ENCODE data around the gene KCNG1.

- no peak for TF ChIP-seq CTCF (IDR thresholded peaks at IDR 0.05)
- TF ChIP-seq POLR2A (IDR thresholded peaks at IDR 0.05): no peak
These were observed 18.1 kb downstream of the KCNG1 start for GRCh38 chr20:51004781-51005180.
